A673 (cell line): ENCODE data around the gene DLX5. TPM values are rescaled to one million over a fixed set of nuclear protein-coding genes. Genes with fewer than 3 reads are reported as not detected.

Experiments
- BruUV-seq: library from RNA; stranded (reverse); fragments of 400-500 nt; replicated peaks from 2 replicates; lab custom pipeline; 2021; lab: Mats Ljungman, UMichigan
- CTCF ChIA-PET: fragments of 300-600 bp; sonication (Branson Sonifier 250); formaldehyde crosslinking; loops from one replicate; lab custom pipeline; 2022; ENCODE audit warnings: antibody characterized with exemption; lab: Charles Lee
- POLR2A ChIA-PET: fragments of 300-600 bp; sonication (Branson Sonifier 250); formaldehyde crosslinking; loops from one replicate; lab custom pipeline; 2022; ENCODE audit warnings: antibody characterized with exemption; ENCODE audit not compliant: low non-redundant PET; lab: Charles Lee
- DNase-seq: peaks from one replicate; pipeline ENCODE4 v3.0.0-alpha.2; 2015; ENCODE audit warnings: low spot score
- H3K27ac ChIP-seq: fragments of 200-600 bp; sonication (generic); 2 replicates; pipeline ENCODE4 v1.5.1; 2016; ENCODE audit warnings: mixed run types, low read depth, mild to moderate bottlenecking, mixed read lengths, antibody characterized with exemption, low read length; ENCODE audit not compliant: poor library complexity, severe bottlenecking
- H3K27me3 ChIP-seq: fragments of 200-600 bp; sonication (generic); replicated peaks from 2 replicates; pipeline ENCODE4 v1.6.1; 2017; ENCODE audit warnings: mixed run types, low read depth, mild to moderate bottlenecking, mixed read lengths, antibody characterized with exemption, low read length; ENCODE audit not compliant: insufficient read depth, poor library complexity
- H3K36me3 ChIP-seq: fragments of 200-600 bp; sonication (generic); 2 replicates; pipeline ENCODE4 v1.6.1; 2016; ENCODE audit warnings: mixed run types, mild to moderate bottlenecking, mixed read lengths, antibody characterized with exemption, low read length; ENCODE audit not compliant: insufficient read depth, poor library complexity, severe bottlenecking
- H3K4me1 ChIP-seq: fragments of 200-600 bp; sonication (generic); 2 replicates; pipeline ENCODE4 v1.6.1; 2017; ENCODE audit warnings: mixed run types, mild to moderate bottlenecking, mixed read lengths, antibody characterized with exemption, low read length; ENCODE audit not compliant: insufficient read depth, poor library complexity, severe bottlenecking
- H3K4me3 ChIP-seq: fragments of 200-600 bp; sonication (generic); 2 replicates; pipeline ENCODE4 v1.5.1; 2016; ENCODE audit warnings: low read depth, mixed run types, mild to moderate bottlenecking, mixed read lengths, low read length; ENCODE audit not compliant: poor library complexity, severe bottlenecking
- H3K9me3 ChIP-seq: fragments of 200-600 bp; sonication (generic); 2 replicates; pipeline ENCODE4 v1.6.1; 2016; ENCODE audit warnings: mixed run types, low read depth, mild to moderate bottlenecking, mixed read lengths, antibody characterized with exemption, low read length; ENCODE audit not compliant: poor library complexity, severe bottlenecking
- CTCF ChIP-seq: fragments of 300-800, 200-600 bp; sonication (generic); conservative IDR thresholded peaks from 2 replicates; pipeline ENCODE4 v1.5.1; 2017; ENCODE audit warnings: low read depth, mild to moderate bottlenecking, antibody characterized with exemption, low read length, moderate library complexity, mixed read lengths
- EZH2 ChIP-seq: fragments of 200-600 bp; sonication (generic); IDR thresholded peaks from 2 replicates; pipeline ENCODE4 v1.6.1; 2017; ENCODE audit warnings: borderline replicate concordance, low read depth, mild to moderate bottlenecking, mixed read lengths, antibody characterized with exemption, low read length; ENCODE audit not compliant: poor library complexity, severe bottlenecking
- intact Hi-C: fragments of 100-400 bp; cut with micrococcal nuclease; formaldehyde crosslinking; loops from one replicate; pipeline ENCODE4 v1.10.0; 2022; ENCODE audit not compliant: unreplicated experiment
- total RNA-seq: library from RNA; stranded (reverse); gene quantifications from 2 replicates; pipeline ENCODE4 v1.2.3, GENCODE V29; 2021

The DLX5 gene
- total RNA-seq, 1 experiment from 2014 or later = 69.6 TPM

GRCh38 chr7:97018791-97019531 is 5.7 kb downstream of the DLX5 start:
- Histone ChIP-seq H3K9me3 (no peaks in the 10 kb centered on the region), H3K4me1 (peaks cover 39% of the 10 kb centered on the region), H3K27ac (peak overlapping the region; percentile 88), H3K4me3 (peak overlapping the region; percentile 76), H3K27me3 (peaks cover 54% of the 10 kb centered on the region), H3K36me3 (peaks cover 46% of the 10 kb centered on the region)
- peak; percentile 37 for DNase-seq
- CTCF ChIA-PET = no interaction called here
- TF ChIP-seq CTCF (no peak), EZH2 (peak; percentile 25)
- intact Hi-C loops = loop anchor here (2.0 kb wide), 1 partner anchor 272 kb away; no protein-coding TSS in a partner anchor
- POLR2A ChIA-PET = interaction anchor here (0.6 kb wide), 1 partner anchor 13 kb away, joined by 5 read pairs; no protein-coding TSS in a partner anchor
- no TSS peak for BruUV-seq

DNA sequence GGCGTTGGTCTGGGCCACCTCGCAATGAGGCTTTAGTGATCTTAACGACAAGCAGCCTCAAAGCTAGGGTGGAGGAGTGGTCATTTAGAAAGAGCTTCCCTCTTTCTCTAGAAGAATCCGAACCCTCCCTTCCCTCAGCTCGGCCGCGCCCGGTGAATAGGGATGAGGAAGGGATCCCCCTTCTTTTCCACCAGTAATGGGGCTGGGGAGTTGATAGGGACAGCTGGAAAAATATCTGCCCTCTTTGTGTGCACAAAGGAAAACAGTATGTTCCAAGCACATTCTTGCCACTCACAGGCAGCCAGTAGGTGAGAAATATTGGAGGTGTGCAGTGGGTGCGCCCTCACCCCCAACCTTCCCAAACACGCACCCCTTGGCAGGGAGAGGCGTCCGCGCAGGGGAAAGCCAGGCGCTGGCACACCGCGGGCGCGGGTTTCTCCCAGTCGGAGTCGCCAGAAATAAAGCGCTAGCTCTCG is 6.5 kb downstream of the DLX5 start:
- DNase-seq = no peak
- ChIA-PET CTCF (no interaction called here), POLR2A (no interaction called here)
- peaks cover 43% of the 10 kb centered on the region for H3K36me3 ChIP-seq
- H3K4me1 ChIP-seq = peaks cover 46% of the 10 kb centered on the region
- H3K27ac ChIP-seq = peak overlapping the region; percentile 89
- H3K4me3 ChIP-seq = peak overlapping the region; percentile 76
- intact Hi-C loops = loop anchor here (2.0 kb wide), 1 partner anchor 271 kb away; no protein-coding TSS in a partner anchor
- no TSS peak for BruUV-seq
- TF ChIP-seq CTCF = no peak
- TF ChIP-seq EZH2 = peak; percentile 51
- H3K9me3 ChIP-seq = no peaks in the 10 kb centered on the region
- peaks cover 55% of the 10 kb centered on the region for H3K27me3 ChIP-seq

DNA sequence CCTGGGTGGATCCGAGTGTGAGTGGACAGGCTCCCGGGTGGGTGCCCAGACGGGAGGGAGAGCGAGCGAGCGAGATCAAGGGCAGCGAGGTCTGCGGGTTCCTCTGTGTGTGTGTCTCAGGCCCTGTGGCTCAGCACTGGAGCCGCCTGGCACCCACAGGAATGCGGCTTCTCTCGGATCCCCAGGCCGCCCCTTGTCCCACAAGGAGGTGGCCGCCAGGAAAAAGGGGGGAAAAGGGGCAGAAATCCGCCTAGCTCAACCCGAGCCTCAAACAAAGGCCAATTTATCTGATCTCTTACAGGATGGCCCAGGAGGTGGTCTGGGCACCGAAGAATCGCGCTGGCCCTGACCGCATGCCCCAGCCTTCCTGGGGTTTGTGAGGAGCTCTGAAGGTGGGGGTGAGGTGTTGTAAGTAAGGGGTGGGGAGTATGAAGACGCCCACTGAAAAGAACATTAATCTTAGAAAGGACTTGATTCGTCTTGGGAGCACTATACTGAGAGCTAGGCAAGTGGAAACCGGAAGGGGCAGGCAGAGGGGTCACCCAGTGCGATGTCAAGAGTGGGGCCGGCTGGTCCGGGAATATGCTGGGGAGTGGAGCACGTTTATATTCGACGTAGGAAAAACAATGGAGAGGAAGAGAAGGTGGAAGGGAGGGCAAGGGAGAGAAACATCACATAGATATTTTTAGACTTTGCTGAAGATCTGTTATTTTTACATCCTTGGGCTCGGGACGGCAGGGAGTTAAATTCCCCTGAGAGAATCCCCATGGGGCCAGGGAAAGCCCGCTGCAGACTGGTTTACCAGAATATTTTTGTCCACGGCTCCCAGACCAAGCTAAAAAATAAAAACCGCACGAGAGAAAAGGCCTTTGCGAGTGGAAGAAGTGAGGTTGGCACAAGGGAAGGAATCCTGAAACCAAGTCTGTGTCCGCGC is 7.2 kb downstream of the DLX5 start:
- BruUV-seq = no TSS peak
- H3K4me3 ChIP-seq = peak overlapping the region; percentile 76
- ChIA-PET CTCF (interaction anchor here (0.5 kb wide), 1 partner anchor 940 kb away, joined by 5 read pairs; no protein-coding TSS in a partner anchor), POLR2A (no interaction called here)
- intact Hi-C loops = loop anchor here (2.0 kb wide), 1 partner anchor 271 kb away; no protein-coding TSS in a partner anchor
- peaks cover 49% of the 10 kb centered on the region for H3K4me1 ChIP-seq
- peak overlapping the region; percentile 89 for H3K27ac ChIP-seq
- TF ChIP-seq CTCF (no peak), EZH2 (no peak)
- H3K27me3 ChIP-seq = peaks cover 57% of the 10 kb centered on the region
- peak; percentile 42 for DNase-seq
- no peaks in the 10 kb centered on the region for H3K9me3 ChIP-seq
- peaks cover 36% of the 10 kb centered on the region for H3K36me3 ChIP-seq
